GM18507 (cell line): ENCODE data around the gene WEE2.

ENCODE experiments used
- DNase-seq: peaks from one replicate; pipeline ENCODE4 v3.0.0; 2011; ENCODE audit warnings: low read depth; ENCODE audit not compliant: insufficient read length; ENCODE audit errors: extremely low spot score
- FAIRE-seq: peaks from 2 replicates; lab custom pipeline; 2011; peaks lifted over from hg19 to GRCh38; lab: Jason Lieb, UNC

Gene WEE2

GRCh38 chr7:141709318-141709717, 1.2 kb downstream of the WEE2 start:
- no peak for FAIRE-seq
- no peak for DNase-seq

- no peak for DNase-seq
- FAIRE-seq = no peak
These were observed 1.6 kb downstream of the WEE2 start for GRCh38 chr7:141709749-141710148.

GRCh38 chr7:141710301-141710700, 2.1 kb downstream of the WEE2 start:
- DNase-seq (no peak), FAIRE-seq (no peak)

- DNase-seq (no peak), FAIRE-seq (no peak)
These were observed 4.6 kb downstream of the WEE2 start for GRCh38 chr7:141712603-141713255.

GRCh38 chr7:141713890-141714289, 5.7 kb downstream of the WEE2 start:
- FAIRE-seq (no peak), DNase-seq (no peak)

- no peak for FAIRE-seq
These were observed 6.4 kb downstream of the WEE2 start for GRCh38 chr7:141714571-141714970.

GRCh38 chr7:141715018-141715417, 6.9 kb downstream of the WEE2 start:
- DNase-seq (no peak), FAIRE-seq (no peak)

More at GRCh38 chr7:141714571-141714970, 6.4 kb downstream of the WEE2 start:
- DNase-seq = no peak

GRCh38 chr7:141715794-141716689, 7.9 kb downstream of the WEE2 start:
- FAIRE-seq (no peak), DNase-seq (no peak)

- DNase-seq = no peak
- no peak for FAIRE-seq
These were observed 9.3 kb downstream of the WEE2 start for GRCh38 chr7:141717450-141717849.

- peak; percentile 39 for FAIRE-seq
These were observed 14.4 kb downstream of the WEE2 start for GRCh38 chr7:141722529-141722928.

GRCh38 chr7:141729020-141729419, 20.9 kb downstream of the WEE2 start:
- FAIRE-seq (no peak), DNase-seq (no peak)

More at GRCh38 chr7:141722529-141722928, 14.4 kb downstream of the WEE2 start:
- DNase-seq = no peak

- no peak for FAIRE-seq
- DNase-seq = no peak
These were observed 23.5 kb downstream of the WEE2 start for GRCh38 chr7:141731476-141732149.

- FAIRE-seq = peak; percentile 69
- DNase-seq = no peak
These were observed 29.1 kb downstream of the WEE2 start for GRCh38 chr7:141737118-141737835.

- peak; percentile 77 for DNase-seq
- FAIRE-seq = peak; percentile 98
These were observed 29.9 kb downstream of the WEE2 start, which contains the start of gene SSBP1 for GRCh38 chr7:141737836-141738591. TSS of gene SSBP1 (plus strand) at chr7:141738358. CDS start at chr7:141739167, 809 bp downstream.

- FAIRE-seq = no peak
- no peak for DNase-seq
These were observed 30.4 kb downstream of the WEE2 start for GRCh38 chr7:141738592-141739013.

GRCh38 chr7:141739250-141739649, 31.1 kb downstream of the WEE2 start:
- FAIRE-seq (no peak), DNase-seq (no peak)

GRCh38 chr7:141742229-141742628, 34.1 kb downstream of the WEE2 start:
- no peak for DNase-seq
- no peak for FAIRE-seq

- FAIRE-seq = no peak
These were observed 36.0 kb downstream of the WEE2 start for GRCh38 chr7:141744131-141744530.

GRCh38 chr7:141748396-141748795, 40.2 kb downstream of the WEE2 start:
- FAIRE-seq (no peak), DNase-seq (no peak)

More at GRCh38 chr7:141744131-141744530, 36.0 kb downstream of the WEE2 start:
- DNase-seq = no peak
